Measurements from ENCODE around the gene COPS9.

The COPS9 gene

GRCh38 chr2:240166191-240166590, 30.1 kb upstream of the COPS9 start:
- no peak for DNase-seq (ENCODE audit: low read depth)

- DNase-seq (ENCODE audit: low read depth): no peak
Measured at GRCh38 chr2:240165661-240166060, 29.6 kb upstream of the COPS9 start.

- no peak for DNase-seq (ENCODE audit: low read depth)
Measured at GRCh38 chr2:240165034-240165433, 28.9 kb upstream of the COPS9 start.

DNA sequence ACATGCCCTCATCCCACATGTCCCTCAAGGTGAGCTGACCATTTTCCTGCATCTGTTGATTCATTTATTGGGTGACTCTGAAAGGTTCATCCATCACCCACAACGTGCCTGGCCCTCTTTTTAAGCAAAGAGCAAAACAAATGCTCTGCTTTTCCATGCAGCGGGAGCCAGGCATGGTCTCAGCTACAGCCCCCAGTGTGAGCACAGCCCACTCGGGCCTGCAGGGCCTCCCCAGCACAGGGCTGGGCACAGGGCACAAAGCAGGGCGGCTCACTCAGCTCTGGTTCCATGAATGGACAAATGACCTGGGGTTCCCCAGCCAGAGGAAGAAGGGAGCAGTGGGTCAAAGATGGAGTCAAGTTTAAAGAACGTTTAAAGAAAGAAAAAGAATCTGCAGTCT, 28.5 kb upstream of the COPS9 start:
- DNase-seq (ENCODE audit: low read depth): no peak

DNA sequence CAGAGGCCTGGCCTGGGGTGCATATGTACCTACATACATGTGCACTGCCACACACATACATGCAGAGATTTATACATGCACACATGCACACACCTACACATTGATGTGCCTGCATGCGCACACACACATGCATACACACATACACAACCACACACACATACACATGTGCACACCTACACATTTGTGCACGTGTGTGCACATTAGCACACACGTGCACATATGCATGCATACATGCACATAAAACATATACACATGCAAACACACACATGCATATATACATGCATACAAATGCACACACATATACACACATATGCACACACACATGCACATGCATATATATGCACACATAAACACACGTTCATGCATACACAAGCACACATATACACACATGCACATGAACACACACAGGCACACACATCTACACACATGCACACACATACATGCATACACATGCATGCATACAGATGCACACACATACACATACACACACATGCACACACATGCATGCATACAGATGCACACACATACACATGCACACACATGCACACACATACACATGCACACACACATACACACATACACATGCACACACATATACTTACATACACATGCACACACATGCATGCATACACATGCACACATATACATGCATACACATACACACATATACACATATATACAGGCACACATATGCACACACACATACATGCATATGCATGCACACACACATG, 27.9 kb upstream of the COPS9 start:
- no peak for DNase-seq (ENCODE audit: low read depth)

- no peak for DNase-seq (ENCODE audit: low read depth)
Measured at GRCh38 chr2:240162939-240163714, 27.0 kb upstream of the COPS9 start.

- DNase-seq (ENCODE audit: low read depth): no peak
Measured at GRCh38 chr2:240162531-240162930, 26.4 kb upstream of the COPS9 start.

DNA sequence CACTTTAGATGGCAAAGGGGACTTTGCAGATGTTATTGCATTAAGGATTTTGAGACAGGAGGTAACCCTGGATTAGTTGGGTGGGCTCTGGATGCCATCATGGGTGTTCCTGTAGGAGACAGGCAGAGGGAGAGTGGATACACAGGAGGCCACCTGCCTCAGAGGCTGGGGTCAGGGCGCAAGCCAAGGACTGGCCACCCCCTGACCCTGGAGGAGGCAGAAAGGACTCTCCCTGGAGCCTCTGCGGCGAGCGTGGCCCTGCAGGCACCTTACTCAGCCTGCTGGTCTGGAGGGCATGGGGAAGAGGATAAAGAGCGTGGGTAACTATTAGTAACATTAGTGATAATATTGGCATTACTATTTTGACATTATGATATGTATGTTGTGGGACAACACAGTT, 25.9 kb upstream of the COPS9 start:
- no peak for DNase-seq (ENCODE audit: low read depth)

- no peak for DNase-seq (ENCODE audit: low read depth)
Measured at GRCh38 chr2:240161087-240161750, 25.1 kb upstream of the COPS9 start.

- no peak for DNase-seq (ENCODE audit: low read depth)
Measured at GRCh38 chr2:240160291-240161086, 24.4 kb upstream of the COPS9 start.

- no peak for DNase-seq (ENCODE audit: low read depth)
Measured at GRCh38 chr2:240159251-240159839, 23.2 kb upstream of the COPS9 start.

GRCh38 chr2:240157147-240157470, 21.0 kb upstream of the COPS9 start:
- no peak for DNase-seq (ENCODE audit: low read depth)

DNA sequence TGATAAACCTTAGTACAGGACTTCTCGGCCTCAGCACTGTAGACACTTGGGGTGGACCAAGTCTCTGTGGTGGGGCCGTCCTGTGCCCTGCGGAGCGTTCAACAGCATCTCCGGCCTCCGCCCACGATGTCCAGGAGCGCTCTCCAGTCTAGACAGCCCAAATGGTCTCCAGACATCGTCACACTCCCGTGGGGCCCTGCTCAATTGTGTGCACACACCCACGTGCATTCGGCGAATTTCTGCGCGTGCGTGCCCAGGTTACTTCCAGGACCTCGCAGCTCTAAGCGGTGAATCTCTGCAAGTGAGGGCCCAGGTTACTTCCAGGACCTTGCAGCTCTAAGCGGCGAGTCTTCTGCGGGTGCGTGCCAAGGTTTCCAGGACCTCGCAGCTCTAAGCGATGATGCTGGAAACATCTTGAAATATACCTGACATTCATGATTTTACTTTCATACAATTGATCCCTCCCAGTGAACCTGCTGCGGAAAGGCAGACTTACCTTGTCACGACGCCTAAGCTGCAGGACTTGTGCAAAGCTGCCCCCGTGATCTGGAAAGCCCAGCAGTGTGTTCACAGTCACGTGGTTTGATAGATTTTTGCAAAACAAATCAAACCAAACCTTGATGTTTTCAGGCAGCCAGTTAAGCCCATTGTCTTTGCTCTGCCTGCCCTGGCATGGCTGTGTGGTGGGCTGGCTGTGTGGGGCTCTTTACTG, 20.5 kb upstream of the COPS9 start:
- DNase-seq (ENCODE audit: low read depth): no peak

DNA sequence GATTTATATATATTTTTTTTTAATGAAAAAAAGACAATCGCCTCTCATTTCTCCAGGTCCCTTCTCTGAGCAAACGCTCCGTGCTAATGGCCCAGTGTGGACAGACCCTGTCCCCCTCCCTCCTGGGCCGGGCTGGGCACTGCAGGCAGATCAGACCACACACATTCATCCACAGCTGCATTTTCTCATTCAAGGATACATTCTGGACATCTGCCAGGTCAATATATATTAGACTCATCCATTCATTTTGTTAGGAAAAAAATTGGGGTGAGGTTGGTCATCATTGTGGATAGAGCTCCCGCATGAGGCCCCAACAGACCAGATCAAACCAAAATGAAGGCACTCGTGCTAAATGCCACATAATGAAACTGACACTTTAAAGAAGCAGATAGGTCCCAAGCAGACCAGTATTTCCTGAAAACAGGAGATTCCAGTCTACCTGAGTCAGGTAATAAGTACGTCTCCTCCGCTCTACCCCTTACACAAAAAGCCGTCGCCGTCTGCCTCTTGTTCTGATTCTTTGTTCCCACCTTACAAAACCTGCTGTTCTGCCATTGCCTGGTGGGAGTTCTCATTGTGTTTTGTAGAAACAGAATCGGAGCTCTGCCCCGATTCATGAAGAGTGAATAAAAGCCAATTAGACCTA, 19.8 kb upstream of the COPS9 start:
- no peak for DNase-seq (ENCODE audit: low read depth)

GRCh38 chr2:240155048-240155744, 19.1 kb upstream of the COPS9 start:
- no peak for DNase-seq (ENCODE audit: low read depth)

- no peak for DNase-seq (ENCODE audit: low read depth)
Measured at GRCh38 chr2:240154606-240155005, 18.5 kb upstream of the COPS9 start.

GRCh38 chr2:240153418-240153817, 17.3 kb upstream of the COPS9 start:
- DNase-seq (ENCODE audit: low read depth): no peak

DNA sequence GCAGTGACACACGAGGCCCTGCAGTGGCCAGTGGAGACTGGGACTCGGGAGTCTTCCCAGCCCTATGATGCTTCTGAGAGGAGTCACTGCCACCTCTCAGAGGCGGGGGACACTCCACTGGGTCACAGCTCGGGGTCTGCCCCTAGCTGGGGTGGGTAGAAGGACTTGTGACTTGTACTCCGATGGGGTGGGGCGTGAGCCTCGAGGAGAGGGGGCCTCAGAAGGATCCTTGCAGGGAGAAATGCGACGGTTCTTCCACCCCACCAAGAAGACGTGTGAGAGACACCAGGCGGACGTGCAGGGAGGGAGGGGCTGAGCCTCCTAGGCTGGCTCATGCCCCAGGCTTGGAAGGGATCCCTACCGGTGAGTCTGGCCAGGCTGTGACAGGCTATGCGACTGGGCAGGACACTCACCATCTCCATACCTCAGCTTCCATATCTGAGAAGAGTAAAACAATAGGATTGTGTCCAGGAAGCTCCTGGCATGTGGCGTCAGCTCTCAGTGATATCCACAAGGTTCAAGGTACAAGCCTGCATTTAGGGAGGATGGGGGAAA, 15.4 kb upstream of the COPS9 start:
- no peak for DNase-seq (ENCODE audit: low read depth)

GRCh38 chr2:240149943-240150784, 14.1 kb upstream of the COPS9 start:
- no peak for DNase-seq (ENCODE audit: low read depth)
